IPS-11a (cell line): ENCODE results near the gene NFYA.
"Not testable (repeated sequence)": the region's sequence is repeated elsewhere in the genome, so short reads cannot be mapped to it uniquely, and the experiment has no call there.

ENCODE experiments used
- H3K4me3 ChIP-seq: one replicate; pipeline ENCODE4 v1.5.1; 2013; ENCODE audit warnings: low read depth, low read length, control low read depth

NFYA gene

GRCh38 chr6:41100871-41101287 is 28.1 kb downstream of the NFYA start:
- no peak overlapping the region for H3K4me3 ChIP-seq

DNA sequence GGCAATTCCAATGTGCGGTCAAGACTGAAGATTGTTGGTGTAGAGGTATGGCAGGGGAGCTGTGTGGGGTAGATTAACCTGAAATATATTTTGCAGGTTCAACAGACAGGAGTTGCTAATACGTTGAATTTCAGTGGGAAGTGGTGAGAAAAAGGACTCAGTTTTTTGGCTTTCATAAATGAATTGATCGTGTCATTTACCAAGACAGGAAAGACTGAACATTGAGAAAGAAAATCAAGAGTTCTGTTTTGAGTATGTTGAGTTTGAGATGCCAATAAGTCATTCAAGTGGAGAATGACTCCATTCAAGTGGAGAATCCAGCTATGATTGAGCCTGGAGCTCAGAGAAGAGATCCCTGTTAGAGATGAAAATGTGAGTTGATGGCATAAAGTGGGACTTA is 31.1 kb downstream of the NFYA start:
- H3K4me3 ChIP-seq, result no peak overlapping the region

GRCh38 chr6:41111017-41111416 is 38.2 kb downstream of the NFYA start:
- H3K4me3 ChIP-seq, result no peak overlapping the region

DNA sequence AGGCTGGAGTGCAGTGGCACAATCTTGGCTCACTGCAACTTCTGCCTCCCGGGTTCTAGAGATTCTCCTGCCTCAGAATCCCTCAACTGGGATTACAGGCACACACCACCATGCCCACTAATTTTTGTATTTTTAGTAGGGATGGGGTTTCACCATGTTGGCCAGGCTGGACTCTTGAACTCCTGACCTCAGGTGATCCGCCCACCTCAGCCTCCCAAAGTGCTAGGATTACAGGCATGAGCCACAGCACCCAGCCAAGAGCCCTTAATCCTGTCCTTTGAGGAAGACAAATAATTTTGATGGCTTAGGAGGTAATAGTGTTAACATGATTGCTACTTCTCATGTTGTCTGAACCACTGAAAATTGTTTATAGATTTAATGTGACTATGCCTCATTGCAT is 42.3 kb downstream of the NFYA start:
- not testable (repeated sequence) for H3K4me3 ChIP-seq

GRCh38 chr6:41119508-41119907 is 46.7 kb downstream of the NFYA start:
- no peak overlapping the region for H3K4me3 ChIP-seq

DNA sequence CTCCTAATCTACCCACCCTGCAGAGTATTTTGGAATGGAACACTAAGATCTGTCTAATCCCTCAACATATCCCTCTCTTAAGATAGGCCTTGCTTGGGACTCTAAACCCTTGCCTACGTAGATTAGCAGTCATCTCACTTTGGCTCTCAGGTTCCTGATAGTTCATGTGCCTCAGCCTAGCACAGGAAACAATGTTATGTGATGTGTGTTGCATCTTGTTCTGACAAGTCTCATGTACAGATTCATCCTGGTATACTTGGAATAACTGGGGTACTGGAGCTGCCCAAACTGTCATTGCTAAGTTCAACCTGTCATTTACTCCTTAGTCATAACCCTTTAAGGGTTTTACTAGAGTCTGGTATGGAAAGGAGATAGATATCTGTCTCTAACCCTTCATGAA is 47.3 kb downstream of the NFYA start:
- H3K4me3 ChIP-seq, result no peak overlapping the region

- no peak overlapping the region for H3K4me3 ChIP-seq
These were observed 49.6 kb downstream of the NFYA start for GRCh38 chr6:41122373-41122772.

- H3K4me3 ChIP-seq, result no peak overlapping the region
These were observed 50.1 kb downstream of the NFYA start for GRCh38 chr6:41122918-41123317.

DNA sequence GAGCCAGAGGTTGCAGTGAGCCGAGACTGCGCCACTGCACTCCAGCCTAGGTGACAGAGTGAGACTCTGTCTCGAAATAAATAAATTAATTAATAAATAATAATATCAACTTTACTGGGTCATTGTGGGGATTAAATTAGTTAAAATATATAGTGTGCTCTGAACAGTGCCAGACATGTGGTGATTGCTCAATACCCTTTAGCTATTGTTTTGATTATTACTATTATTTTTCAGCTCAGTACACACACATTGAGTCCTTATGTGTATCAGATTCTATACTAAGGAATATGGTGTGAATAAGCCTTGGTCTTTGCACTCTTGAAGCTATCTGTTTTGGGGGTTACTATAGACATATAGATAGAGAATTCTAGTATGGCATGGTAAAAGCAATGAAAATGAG is 52.5 kb downstream of the NFYA start:
- H3K4me3 ChIP-seq, result no peak overlapping the region

DNA sequence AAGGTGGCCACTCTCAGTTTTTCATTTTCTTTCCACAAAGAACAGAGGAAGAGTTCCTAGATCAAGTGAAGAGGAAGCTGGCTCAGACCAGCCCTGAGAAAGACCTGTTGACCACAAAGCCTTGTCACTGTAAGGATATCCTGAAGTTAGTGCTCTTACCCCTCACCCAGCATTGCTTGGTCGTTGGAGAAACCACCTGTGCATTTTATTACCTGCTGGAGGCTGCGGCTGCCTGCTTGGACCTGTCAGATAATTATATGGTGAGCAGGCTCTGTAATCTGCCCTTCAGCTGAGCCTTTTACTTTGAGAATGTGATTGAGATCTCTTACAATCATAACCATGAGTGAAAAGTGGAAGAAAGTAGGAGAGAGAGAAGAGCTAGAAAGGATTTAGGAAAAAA is 59.5 kb downstream of the NFYA start:
- no peak overlapping the region for H3K4me3 ChIP-seq

DNA sequence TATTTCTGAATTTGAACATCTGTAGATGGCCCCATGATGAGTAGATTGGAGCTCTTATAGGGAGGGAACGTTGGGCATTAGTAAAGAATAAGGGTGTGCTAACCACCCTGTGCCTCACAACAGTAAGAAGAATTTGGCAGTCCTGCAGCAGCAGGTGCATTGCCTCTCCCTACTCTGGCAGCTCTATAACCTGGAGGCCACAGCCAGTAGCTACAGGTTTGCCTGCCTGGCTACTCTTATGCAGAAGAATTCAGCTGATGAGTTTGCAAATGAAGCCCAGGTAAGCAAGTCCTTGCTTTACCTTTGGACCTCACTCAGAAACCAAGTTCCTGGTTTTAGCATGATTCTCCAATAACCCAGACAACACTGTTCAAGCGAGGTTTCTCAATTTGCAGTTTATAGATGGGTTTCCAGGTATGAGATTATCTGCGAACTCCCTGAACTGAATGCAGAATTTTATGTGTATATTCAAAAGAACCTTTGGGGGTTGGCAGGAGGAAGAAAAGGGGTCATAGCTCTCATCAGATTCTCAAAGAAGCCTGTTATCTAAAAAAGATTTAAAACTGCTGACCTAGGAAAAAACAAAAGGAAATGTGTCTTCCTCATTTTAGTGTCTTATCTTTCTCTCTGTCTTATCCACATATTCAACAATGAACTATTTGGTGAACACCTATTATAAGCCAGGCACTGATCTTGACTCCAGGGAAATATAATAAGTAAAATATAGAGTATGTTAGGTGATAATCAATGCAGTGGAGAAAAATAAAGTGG is 62.5 kb downstream of the NFYA start:
- no peak overlapping the region for H3K4me3 ChIP-seq

GRCh38 chr6:41136911-41137310 is 64.1 kb downstream of the NFYA start:
- H3K4me3 ChIP-seq, result no peak overlapping the region

DNA sequence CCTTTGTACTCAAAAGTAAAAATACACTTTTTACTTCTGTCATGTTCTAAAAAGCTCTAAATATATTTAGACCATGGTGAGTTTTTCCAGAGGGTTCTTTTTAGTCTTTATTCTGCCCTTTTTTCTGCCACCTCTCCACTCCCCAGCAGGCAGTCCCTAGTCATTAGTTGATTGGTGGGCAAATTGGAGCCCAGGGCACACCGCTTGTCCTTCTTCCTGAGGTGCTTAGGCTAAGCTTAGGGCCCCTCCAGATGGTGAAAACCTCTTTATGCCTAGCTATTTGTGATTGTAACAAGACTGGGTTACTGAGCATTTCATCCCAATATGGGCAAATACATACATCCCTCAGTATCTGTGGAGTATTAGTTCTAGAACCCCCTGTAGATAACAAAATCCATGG is 75.1 kb downstream of the NFYA start:
- H3K4me3 ChIP-seq, result no peak overlapping the region
